GM12892 (cell line): ENCODE measurements around the gene GDPD5. TPM values are rescaled to one million over a fixed set of nuclear protein-coding genes. Genes with fewer than 3 reads are reported as not detected.

Experiments
- DNase-seq: peaks from one replicate; pipeline ENCODE4 v3.0.0; 2011; ENCODE audit not compliant: insufficient read length
- FAIRE-seq: peaks from 2 replicates; lab custom pipeline; 2011; peaks lifted over from hg19 to GRCh38; lab: Jason Lieb, UNC
- POLR2A ChIP-seq: IDR thresholded peaks from 2 replicates; pipeline ENCODE4 v1.6.1; 2011; ENCODE audit warnings: low read depth, low read length, control low read depth
- POLR2AphosphoS5 ChIP-seq: IDR thresholded peaks from 2 replicates; pipeline ENCODE4 v1.6.1; 2011; ENCODE audit warnings: low read depth, low read length, control low read depth
- TAF1 ChIP-seq: IDR thresholded peaks from 2 replicates; pipeline ENCODE4 v1.6.1; 2011; ENCODE audit warnings: low read depth, mild to moderate bottlenecking, control low read depth, low read length, borderline replicate concordance
- polyA plus RNA-seq: library from polyadenylated mRNA; unstranded; fragments of >200 nt; gene quantifications from one replicate; pipeline ENCODE4 v1.2.1, GENCODE V29; 2012; ENCODE audit warnings: missing spikeins, inconsistent platforms; ENCODE audit not compliant: missing spikeins

The GDPD5 gene
- 11.5 TPM for polyA plus RNA-seq

- peak; percentile 99 for FAIRE-seq
- peak; percentile 96 for DNase-seq
These were observed at the start of gene GDPD5 for GRCh38 chr11:75525433-75526191. Gene GDPD5, minus strand, starts transcription at chr11:75525941. Its CDS starts 48,206 bp downstream, at chr11:75477735.

DNA sequence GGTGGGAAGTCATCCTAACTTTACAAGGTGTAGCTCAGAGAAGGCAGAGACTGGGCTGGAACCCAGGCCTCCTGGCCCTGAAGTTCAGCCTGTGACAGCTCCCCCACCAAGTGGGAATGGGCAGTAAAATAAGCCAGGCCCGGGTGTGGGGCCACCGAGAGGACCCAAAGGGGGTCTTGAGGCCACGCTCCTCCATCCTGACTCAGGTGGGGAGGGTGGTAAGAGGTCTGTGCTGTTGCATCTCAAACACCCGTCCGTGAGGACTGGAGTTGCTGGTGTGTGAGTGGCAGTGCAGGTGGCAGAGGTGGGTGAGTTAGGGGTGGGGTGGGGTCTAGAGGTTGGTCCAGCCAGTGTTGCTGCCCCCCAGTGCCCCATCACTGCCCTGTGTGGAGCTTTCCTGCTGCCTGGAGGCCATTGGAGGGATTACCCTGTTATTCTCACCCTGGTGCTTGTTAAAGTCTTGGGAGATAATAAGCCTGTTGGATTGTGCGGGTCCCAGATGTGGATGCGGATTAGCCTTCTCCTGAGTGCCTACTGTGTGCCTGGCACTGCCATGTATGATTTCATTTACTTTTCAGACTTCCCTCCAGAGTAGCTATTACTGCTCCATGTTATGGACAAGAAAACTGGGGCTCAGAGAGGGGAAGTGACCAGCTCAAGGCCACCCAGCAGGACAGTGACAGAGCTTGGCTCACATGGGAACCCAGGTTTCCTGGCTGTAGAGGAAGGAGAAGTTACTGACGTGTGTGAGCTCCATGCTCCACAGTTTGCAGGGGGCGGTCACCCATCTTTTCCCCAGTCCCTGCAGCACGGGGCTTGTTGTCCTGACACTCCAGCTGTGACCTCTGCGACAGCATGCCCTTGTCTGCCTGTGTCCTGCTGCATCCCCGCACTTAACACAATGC is 49.2 kb upstream of the GDPD5 start:
- TF ChIP-seq TAF1 (no peak), POLR2AphosphoS5 (no peak), POLR2A (no peak)
- FAIRE-seq (no peak), DNase-seq (no peak)

More at GRCh38 chr11:75525433-75526191, at the start of gene GDPD5:
- no peak for TF ChIP-seq POLR2AphosphoS5
- TF ChIP-seq POLR2A, result peak; percentile 49; the same call in 1 of the 2 replicates

DNA sequence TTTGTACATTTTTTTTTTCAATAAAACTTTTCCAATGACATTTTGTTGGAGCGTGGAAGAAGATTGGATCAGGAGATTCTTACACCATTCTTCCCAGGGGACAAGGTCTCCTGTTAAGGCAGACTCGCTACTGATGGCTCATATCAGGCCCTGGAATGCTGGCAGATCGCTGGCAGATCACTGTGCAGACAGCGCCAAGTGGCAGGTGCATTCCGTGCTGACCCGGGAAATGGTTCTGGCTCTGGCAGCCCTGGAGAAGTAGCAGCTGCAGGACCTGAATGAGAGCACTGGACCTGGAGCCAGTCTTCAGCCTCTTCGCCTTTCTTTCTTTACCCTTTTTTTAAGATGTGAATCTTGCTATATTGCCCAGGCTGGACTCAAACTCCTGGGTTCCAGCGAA is 47.0 kb upstream of the GDPD5 start:
- FAIRE-seq, result no peak
- TF ChIP-seq POLR2AphosphoS5 (no peak), TAF1 (no peak), POLR2A (no peak)

DNA sequence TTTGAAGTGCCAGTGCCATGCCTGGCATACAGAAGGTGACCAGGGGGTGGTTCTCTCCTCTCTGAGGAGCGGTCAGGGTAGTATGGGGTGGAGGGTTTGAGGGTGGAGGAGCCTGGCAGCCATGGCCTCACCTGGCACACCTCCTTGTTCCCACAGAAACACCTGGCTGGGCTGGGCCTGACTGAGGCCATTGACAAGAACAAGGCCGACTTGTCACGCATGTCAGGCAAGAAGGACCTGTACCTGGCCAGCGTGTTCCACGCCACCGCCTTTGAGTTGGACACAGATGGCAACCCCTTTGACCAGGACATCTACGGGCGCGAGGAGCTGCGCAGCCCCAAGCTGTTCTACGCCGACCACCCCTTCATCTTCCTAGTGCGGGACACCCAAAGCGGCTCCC is 45.9 kb upstream of the GDPD5 start:
- no peak for TF ChIP-seq POLR2A
- no peak for TF ChIP-seq POLR2AphosphoS5
- no peak for TF ChIP-seq TAF1
- DNase-seq, result no peak
- no peak for FAIRE-seq

More for the DNA sequence above, 47.0 kb upstream of the GDPD5 start:
- no peak for DNase-seq

DNA sequence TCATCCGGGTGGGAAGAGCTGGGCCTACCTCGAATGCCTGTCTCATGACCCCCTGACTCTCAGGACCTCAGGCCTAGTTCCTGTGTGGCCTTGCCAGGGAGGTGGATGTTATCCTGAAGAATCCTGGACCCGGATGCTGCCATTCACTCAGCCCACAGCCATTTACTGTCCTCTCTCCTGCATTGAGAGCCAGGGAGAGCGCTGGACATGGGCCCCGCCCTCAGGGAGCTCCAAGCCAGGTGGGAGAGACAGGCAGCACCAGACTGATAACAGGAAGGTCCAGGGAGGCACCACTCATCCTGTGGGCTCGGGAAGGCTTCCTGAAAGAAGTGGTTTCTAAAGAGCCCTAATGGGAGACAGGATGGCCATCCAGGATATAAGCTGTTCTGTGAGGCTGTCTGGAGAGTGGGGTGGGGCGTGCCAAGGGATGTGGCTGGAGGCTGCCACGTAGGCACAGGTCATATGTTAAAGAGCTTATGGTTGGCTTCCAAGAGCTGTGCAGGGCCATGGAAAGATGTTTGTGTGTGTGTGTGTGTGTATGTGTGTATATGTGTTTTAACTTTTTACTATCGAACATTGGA is 44.9 kb upstream of the GDPD5 start:
- TF ChIP-seq TAF1 (no peak), POLR2A (no peak), POLR2AphosphoS5 (no peak)
- FAIRE-seq, result no peak

GRCh38 chr11:75568616-75569219 is 43.0 kb upstream of the GDPD5 start:
- FAIRE-seq, result no peak
- no peak for DNase-seq
- TF ChIP-seq TAF1 (no peak), POLR2AphosphoS5 (no peak), POLR2A (no peak)

More for the DNA sequence above, 44.9 kb upstream of the GDPD5 start:
- no peak for DNase-seq

DNA sequence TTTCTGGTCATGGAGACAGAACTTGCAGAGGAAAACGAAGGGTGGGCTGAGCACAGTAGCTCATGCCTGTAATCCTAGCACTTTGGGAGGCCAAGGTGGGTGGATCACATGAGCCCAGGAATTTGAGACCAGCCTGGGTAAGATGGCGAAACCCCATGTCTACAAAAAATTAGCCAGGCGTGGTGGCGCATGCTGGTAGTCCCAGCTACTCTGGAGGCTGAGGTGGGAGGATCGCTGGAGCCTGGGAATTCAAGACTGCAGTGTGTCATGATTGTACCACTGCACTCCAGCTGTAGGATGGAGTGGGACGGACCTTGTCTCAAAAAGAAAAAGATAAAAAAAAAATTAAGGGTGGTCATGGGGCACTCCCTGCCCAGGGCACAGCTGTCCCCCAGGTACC is 42.2 kb upstream of the GDPD5 start:
- FAIRE-seq (no peak), DNase-seq (no peak)
- TF ChIP-seq TAF1 (no peak), POLR2A (no peak), POLR2AphosphoS5 (no peak)

GRCh38 chr11:75566763-75567279 is 41.1 kb upstream of the GDPD5 start:
- DNase-seq, result no peak
- no peak for TF ChIP-seq TAF1
- no peak for TF ChIP-seq POLR2A
- no peak for TF ChIP-seq POLR2AphosphoS5
- FAIRE-seq, result no peak

GRCh38 chr11:75565916-75566762 is 40.4 kb upstream of the GDPD5 start:
- DNase-seq, result no peak
- TF ChIP-seq POLR2A (no peak), TAF1 (no peak), POLR2AphosphoS5 (no peak)
- no peak for FAIRE-seq

GRCh38 chr11:75565221-75565814 is 39.6 kb upstream of the GDPD5 start:
- FAIRE-seq, result no peak
- no peak for DNase-seq
- TF ChIP-seq POLR2A, result no peak
- no peak for TF ChIP-seq TAF1
- TF ChIP-seq POLR2AphosphoS5, result no peak
